Activated gamma-delta T cell treated with anti-CD3 and anti-CD28 coated beads, Interleukin-2, amount 50 U/mL, for 16 hours (primary cell): ENCODE data around the gene MRPL40.
A peak's percentile ranks its signal among the peaks of the same experiment; 100 is the strongest.

Experiments
- DNase-seq: peaks from one replicate; pipeline ENCODE4 v3.0.0-alpha.2; 2020; ENCODE audit warnings: low read depth

Gene MRPL40

GRCh38 chr22:19463491-19464469, 31.4 kb downstream of the MRPL40 start:
- no peak for DNase-seq

GRCh38 chr22:19464546-19464945, 32.2 kb downstream of the MRPL40 start:
- DNase-seq, result no peak

DNA sequence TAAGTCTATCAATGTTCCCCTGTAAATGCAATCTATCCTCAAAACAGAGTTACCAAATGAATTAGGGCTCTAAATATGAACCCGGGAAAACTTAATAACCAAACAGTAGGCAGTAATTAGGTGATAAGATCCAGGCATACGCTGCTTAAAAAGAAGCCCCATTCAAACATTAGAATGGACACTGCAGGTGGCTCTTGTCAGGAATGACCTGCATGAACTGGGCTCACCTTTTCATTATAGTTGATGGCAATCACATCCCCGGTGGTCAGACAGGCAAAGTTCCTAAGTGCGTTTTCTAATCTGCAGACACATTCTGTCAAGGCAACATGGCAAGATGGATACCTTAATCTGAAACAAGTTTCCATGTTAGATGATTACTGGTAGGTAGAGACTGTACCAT, 32.6 kb downstream of the MRPL40 start:
- no peak for DNase-seq

GRCh38 chr22:19466126-19466716, 33.9 kb downstream of the MRPL40 start:
- no peak for DNase-seq

DNA sequence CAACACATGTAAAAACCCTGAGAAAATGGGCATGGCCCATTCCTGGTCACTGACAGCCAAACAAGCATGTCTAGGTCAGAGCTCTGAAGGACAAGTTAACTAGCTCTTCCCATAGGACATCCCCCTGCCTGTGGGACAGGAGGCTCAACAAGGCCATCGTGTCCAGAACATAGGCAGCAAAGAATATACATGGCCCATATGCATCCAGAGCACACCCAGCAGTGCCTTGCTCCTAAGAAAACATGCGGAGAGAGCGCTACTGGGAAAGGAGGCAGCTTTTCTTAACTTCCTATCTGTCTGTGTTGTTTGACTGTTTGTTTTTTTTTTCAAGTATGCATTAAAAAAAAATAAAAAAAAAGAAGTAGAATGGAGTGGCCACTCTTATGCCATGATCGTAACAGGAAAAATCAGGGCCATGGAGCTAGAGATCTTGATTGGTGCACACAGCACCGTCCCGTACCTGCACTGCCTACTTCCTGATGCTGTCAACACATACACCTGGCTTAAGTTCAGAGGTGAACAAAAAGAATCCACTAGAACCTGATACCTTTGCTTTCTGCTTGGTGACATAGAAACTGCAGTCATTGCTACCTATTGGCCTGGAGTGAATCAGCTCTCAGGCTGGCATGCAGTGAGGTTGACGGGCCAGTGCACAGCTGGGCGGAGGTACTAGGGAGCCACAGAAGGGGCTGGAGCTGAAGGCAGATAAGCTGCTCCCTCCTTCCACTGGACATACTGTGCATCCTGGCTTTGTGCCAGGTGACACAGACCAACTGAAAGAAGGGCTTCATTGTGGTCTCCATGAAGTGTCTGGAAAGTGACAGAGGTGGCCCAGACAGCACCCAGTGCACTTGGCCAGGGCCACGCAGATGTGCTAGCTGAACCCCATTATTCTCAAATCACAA, 34.8 kb downstream of the MRPL40 start:
- DNase-seq, result no peak

DNA sequence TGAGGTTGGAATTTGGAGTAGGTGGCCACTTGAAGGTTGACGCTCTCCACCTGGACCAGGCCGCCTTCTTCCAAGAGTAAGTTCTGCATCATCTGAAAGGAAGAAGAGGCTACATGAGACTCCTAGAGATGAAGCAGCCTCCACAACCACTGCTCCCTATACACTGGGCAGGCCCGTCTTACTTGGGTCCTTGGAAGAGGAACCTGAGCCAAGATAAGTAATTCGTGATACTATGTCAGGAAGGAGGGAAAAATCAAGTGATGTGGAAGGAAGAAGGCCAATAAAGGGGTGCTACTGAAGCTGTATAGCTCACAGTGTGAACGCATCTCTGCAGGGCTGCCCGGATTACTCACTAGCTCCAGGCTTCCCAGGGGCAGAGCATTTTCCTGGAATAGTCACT, 35.6 kb downstream of the MRPL40 start:
- DNase-seq, result no peak

- no peak for DNase-seq
Measured at GRCh38 chr22:19469421-19469820, 37.1 kb downstream of the MRPL40 start.

DNA sequence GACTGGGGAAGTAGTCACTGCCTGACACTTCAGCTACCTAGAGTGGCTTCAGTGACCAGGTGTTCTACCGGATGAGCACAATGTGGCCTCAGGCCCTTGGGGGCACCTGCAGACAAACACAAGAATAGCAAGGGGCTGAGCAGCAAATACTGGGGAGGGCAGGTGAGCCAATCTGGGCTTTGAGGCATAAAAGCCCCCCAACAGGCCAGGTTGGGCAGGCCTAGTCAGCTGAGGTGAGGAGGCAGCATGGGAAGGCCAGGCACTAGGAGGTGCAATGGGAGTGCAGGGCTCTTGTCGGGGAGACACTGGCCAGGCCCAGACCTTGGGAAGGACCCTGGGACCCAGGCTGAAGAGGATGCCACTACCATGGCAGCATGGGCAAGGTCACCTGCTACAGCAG, 37.7 kb downstream of the MRPL40 start:
- DNase-seq, result no peak

GRCh38 chr22:19471572-19471971, 39.2 kb downstream of the MRPL40 start:
- DNase-seq, result no peak

GRCh38 chr22:19472233-19472632, 39.9 kb downstream of the MRPL40 start:
- no peak for DNase-seq

DNA sequence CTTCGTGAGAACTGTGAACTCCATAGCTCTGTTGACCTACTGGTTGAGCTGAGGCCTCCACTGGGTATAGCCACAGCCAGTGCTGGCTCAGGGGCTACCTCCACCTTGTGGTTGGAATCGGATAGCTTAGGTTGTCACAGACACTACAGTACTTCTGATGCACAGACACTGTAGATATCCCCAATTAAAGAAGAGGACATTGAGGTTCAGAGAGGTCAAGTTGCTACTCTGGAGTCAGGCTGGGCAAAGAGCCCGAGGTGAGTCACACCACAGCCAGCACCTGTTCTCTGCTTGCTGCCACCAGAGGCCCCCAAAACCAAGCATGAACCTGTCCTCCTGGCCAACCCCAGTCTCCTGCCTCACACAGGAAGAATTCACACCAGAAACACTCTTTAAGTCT, 41.2 kb downstream of the MRPL40 start:
- no peak for DNase-seq

DNA sequence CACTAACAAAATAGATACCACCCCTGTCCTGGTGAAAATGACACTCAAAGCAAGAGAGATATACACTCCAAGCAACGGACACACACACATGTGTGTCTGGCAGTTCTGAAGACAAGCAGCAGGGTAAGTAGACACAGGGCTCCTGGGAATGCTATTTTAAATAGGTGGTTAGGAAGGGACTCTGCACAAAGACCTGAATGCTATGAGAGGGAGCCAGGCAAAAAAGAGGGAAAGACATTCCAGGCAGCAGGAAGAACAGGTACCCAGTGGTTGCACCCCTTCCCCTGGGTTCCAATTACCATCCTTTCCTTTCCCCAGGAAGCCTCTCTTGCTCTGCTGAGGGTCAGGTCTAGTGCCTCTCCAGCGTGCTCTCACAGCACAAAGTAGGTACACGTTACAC, 43.7 kb downstream of the MRPL40 start:
- DNase-seq, result no peak

GRCh38 chr22:19477321-19478044, 45.1 kb downstream of the MRPL40 start:
- no peak for DNase-seq

GRCh38 chr22:19478045-19478900, 45.9 kb downstream of the MRPL40 start:
- peak; percentile 8 for DNase-seq

DNA sequence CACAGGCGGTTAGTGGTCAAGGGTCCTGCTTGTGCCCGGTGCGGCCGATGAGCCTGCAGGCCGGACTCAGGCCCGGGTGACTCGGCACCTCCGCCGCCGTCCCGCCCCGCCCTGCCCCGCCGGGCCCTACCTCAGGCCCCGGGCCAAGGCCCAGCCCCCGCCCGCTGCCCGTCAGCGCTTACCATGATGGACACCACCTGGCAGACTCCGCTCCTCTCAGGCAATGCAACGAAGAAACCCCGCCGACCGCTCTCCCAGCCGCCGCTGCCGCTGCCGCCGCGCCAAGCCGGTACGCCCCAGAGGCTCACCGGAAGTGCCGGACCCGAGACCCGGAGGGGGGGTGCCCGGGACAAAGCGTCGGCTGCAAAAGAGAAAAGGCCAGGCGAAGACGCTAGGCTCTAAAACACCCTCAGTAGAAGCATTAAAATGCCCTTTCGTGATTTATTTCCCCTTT, 46.6 kb downstream of the MRPL40 start, which contains the start of gene UFD1:
Gene UFD1 (minus strand): TSS at position 293 of the 454 bp plus-strand sequence. CDS start 108 bp downstream, at position 185.
- DNase-seq, result peak; percentile 66

DNA sequence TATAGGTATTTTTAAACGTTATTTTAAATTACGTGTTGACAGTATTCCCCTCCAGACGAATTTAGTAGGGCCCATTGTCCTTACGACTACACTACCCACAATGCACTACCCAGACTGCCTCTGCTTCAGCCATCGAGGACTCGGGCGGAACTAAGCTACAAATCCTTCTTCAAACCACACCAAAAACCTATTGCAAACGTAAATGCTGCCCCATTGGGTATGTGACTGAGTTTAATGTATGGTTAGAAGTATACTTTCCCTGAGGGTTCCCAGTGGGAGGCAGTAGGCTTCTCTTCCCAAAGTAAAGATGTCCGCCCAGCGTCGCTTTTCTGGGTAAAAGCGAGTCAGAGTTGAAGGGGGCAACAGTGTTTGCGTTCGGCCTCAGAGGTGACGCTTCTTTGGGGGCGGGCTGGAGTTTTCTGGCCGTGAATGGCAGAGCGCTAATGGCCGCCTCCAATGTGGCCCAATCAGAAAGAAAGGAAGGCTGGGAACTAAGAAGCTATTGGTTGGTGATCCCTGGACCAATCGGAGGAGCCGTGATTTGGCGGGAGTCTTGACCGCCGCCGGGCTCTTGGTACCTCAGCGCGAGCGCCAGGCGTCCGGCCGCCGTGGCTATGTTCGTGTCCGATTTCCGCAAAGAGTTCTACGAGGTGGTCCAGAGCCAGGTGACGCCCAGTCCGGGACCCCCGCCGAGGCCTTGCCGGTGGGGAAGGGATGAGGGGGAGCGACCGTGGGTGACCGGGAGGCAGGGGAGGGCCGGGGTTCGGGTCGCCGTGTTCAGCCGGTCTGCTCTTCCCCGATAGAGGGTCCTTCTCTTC, 47.2 kb downstream of the MRPL40 start, which contains the start of gene CDC45:
Gene CDC45 (plus strand): TSS at position 566 of the 818 bp plus-strand sequence. CDS start 49 bp downstream, at position 615.
- peak; percentile 92 for DNase-seq

GRCh38 chr22:19480173-19480568, 47.8 kb downstream of the MRPL40 start:
- DNase-seq, result peak; percentile 5

- no peak for DNase-seq
Measured at GRCh38 chr22:19480789-19481188, 48.4 kb downstream of the MRPL40 start.

DNA sequence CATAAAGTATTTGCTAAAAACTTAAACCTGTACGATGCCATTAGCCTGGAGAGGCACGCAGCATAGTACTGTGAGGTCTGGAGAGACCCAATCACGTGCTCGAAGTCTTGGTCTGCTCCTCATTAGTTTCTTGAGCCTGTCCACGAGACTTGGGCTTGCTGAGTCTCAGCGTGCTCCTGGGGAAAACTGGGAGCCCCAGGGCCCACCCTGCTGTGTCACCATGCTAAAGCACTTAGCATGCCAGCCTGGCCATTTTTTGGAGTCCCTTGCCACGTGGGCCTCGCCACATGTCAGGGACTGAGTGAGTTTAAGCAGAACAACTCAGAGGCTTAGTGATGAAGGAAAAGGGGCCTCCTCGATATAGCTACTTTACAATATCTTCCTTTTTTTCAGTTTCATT, 50.0 kb downstream of the MRPL40 start:
- DNase-seq, result no peak
